Left forelimb (tissue), 1 donor: ENCODE data around the gene RAPGEF1.
A peak's percentile ranks its signal among the peaks of the same experiment; 100 is the strongest.
"Not testable (repeated sequence)": the region's sequence is repeated elsewhere in the genome, so short reads cannot be mapped to it uniquely, and the experiment has no call there.

Experiments
- DNase-seq: peaks from one replicate; pipeline ENCODE4 v3.0.0-alpha.2; 2018; ENCODE audit warnings: low spot score

The RAPGEF1 gene

GRCh38 chr9:131562032-131562959 is 177.6 kb downstream of the RAPGEF1 start:
- no peak for DNase-seq

- DNase-seq: no peak
Observed at GRCh38 chr9:131559421-131560000, 180.4 kb downstream of the RAPGEF1 start.

DNA sequence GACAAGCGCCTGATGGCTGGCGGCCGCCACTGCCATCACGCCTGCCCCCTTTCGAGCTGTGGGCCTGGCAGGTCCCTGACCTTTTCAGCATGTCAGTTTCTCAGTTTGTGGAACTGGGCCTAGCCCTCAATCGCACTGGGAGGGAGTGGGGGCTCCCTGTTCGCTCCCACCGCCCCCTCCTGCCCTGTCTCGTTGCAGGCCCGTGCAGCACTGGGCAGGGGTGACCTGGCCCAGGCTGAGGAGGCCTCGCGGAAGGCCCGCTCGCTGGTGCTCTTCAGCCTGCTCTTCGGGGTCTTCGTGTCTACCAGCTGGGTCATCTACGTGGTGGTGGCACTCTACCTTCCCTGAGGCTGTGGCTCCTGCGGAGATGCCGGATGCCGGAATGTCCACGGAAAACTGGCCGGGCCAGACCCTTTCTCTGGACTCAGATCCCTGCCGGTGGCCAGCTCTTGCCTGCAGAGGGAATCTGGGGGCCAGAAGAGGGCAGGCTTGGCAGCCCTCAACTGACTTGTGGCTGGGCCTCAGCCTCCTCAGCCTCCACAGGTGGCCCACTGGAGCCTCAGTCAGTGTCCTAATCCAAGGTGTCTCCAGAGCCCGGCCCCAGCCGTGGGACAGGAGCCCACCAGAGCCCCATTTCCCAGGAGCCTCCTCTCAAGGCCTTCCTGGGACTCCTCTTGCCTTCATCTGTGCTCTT is 181.9 kb downstream of the RAPGEF1 start:
- no peak for DNase-seq

- no peak for DNase-seq
Observed at GRCh38 chr9:131555841-131556673, 183.8 kb downstream of the RAPGEF1 start.

GRCh38 chr9:131554843-131555351 is 185.0 kb downstream of the RAPGEF1 start:
- no peak for DNase-seq

GRCh38 chr9:131554087-131554842 is 185.6 kb downstream of the RAPGEF1 start:
- no peak for DNase-seq

DNA sequence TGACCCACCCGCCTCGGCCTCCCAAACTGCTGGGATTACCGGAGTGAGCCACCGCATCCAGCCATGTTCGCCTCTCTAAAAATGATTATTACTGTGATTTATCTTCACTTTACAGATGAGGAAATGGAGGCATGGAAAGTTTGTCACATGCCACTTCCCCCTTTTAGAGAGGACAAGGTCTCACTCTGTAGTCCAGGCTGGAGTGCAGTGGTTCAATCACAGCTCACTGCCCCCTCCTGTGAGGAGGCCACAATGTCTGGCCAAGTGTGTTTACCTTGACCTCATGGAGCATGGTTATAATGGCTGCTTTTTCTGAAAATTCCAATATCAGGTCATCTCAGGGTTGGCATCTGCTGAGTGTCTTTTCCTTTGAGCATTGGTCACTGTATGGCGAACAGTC is 187.8 kb downstream of the RAPGEF1 start:
- no peak for DNase-seq

DNA sequence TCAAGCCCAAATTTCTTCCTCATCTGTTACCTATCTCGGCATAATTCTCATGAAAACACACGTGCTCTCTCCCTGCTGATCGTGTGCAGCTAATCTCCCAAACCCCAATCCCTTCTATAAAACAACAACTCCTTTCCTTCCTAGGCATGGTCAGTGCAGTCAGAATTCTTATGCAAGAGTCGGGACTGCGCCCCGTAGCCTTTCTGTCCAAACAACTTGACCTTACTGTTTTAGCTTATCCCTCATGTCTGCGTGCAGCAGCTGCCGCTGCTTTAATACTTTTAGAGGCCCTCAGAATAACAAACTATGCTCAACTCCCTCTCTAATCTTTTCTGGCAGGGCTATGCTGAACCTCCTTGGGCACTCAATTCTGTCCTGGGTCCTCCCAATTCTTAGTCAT is 189.4 kb downstream of the RAPGEF1 start:
- not testable (repeated sequence) for DNase-seq

GRCh38 chr9:131549186-131549585 is 190.7 kb downstream of the RAPGEF1 start:
- not testable (repeated sequence) for DNase-seq

GRCh38 chr9:131546336-131547084 is 193.4 kb downstream of the RAPGEF1 start:
- no peak for DNase-seq

DNA sequence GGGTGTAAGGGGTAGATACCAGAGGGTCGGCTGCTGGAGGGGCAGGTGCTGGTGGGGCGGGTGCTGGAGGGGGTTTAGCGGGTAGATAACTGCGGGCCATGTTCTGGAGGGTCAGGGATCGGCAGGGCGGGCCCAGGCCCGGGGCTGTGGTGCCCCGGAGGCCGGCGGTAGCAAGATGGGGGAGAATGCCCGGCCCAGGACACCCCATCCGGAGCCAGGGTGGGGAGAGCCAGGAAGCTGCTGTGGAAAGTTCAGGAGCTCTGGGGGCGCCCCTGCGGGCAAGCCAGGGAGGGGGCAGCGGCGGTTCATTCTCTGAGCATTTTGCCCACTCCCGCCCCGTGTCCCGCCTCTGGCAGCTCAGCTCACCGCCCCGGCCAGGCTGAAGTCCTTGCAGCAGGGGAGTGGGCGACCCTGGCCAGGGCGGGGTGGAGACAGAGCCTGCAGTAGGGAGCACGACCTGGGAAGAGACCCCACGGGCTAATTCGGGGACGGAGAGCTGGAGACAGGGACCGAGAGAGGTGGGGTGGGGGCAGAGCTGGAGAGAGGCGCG is 194.0 kb downstream of the RAPGEF1 start:
- no peak for DNase-seq

- DNase-seq: no peak
Observed at GRCh38 chr9:131545003-131545785, 194.7 kb downstream of the RAPGEF1 start, which contains the start of gene PRRT1B. TSS of gene PRRT1B (plus strand) at chr9:131545523. CDS start at chr9:131545616, 93 bp downstream.

DNA sequence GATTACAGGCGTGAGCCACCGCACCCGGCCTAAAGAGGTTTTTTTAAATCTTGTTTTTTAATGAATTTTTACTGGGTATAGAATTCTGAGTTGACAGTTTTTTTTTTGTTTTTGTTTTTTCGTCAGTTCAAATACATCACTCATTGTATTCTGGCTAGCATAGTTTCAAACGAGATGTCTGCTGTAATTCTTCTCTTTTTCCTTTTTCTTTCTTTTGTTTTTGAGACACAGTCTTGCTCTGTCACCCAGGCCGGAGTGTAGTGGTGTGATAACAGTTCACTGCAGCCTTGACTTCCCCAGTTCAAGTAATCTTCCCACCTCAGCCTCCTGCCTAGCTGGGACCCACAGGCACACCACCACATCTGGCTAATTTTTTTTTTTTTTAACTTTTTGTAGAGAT is 196.7 kb downstream of the RAPGEF1 start:
- DNase-seq: no peak

DNA sequence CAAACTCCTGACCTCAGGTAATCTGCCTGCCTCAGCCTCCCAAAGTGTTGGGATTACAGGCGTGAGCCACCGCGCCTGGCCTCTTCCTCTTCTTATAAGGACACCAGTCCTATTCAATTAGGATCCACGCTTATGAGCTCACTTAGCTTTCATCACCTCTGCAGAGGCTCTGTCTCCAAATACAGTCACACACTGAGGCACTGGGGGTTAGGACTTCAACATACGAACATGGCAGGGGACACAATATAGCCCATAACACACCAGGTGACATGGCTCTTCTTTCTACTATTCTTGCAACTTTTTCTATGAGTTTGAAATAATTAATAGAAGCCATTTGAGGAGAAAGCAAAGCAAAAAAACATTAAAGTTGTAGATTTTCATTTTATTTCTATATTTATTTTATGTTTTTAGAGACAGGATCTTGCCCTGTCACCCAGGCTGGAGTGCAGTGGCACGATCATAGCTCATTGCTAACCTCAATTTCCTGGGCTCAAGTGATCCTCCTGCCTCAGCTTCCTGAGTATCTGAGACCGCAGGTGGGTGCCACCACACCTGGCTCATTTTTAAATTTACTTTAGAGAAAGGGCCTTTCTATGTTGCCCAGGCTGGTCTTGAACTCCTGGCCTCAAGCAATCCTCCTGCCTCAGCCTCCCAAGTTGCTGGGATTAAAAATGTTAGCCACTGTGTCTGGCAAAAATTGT is 200.5 kb downstream of the RAPGEF1 start:
- DNase-seq: no peak

DNA sequence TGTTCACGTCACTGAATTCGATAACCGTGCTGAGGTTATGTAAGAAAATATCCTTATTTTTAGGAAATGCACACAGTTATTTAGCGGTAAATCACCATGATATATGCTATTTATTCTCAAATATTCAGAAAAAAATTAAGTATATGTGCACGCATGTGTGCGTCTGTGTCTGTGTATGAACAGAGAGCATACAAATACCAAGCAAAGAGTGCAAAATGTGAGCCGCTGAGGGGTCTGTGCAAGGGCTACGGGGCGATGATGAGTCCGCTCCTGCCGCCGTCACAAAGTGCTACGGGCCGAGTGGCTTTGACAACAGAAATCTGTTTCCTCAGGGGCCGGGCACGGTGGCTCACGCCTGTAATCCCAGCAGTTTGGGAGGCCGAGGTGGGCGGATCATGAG is 201.9 kb downstream of the RAPGEF1 start:
- no peak for DNase-seq

DNA sequence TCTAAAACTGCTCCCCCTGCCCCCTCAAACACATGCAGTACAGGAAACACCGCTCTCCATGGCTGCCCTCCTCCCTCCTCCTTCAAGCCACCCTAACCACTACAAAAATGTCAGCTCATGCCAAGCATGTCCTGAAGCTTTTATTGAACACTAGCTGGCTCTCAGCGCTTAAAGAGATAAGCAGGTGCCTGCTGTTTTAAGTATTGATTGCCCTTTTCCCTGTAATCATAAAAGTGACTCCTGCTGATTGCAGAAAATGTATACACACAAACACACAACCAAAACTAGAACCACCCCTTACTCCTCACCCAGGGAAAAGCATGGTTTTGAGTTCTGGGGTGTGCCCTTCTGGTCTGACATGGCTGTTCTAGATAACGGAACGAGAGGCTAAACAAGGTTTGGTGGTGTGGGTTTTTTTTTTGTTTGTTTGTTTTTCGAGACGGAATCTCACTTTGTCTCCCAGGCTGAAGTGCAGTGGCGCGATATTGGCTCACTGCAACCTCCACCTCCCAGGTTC is 205.1 kb downstream of the RAPGEF1 start:
- DNase-seq: no peak

DNA sequence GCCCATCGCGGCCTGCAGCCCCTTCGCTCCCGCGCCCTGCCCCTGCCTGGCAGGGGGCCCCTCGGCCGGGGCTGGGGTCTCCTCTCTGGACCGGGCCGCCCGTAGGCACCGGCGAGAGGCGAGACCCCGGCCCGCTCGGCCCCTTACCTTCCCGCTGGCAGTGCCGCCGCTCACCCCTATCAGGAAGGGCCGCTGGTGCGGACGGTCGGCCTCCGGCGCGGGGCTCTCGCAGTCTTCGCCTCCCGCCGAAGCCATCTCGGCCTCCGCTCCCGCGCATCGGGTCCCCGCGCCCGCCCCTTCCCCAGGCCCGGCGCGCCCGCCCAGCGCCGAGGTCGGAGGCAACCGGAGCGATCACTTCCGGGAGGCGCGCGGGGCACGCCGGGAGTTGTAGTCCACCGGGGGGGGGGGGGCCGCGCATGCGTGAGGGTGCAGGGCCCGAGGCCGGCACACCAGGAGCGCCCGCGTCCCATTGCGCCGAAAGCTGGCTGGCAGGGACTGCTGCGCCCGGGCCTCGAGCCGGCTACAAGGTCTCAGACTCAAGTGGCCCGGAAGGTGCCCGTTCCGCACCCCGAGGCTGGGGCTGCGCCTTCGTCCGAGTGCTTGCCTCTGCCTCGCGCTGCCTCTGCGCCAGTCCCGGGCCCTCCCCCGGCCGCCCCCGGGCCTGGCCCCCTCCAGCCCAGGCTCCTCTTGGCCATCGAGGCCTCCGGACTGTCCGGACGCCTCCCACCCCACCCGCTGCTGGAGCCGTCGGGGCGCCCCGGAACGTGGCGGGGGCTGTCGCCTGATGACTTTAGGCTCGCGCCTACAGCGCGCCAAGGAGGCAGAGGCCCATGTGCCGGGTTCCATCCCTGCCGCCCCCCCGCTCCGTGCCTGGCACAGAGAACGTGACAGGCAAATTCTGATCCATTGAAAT is 208.7 kb downstream of the RAPGEF1 start, which contains the start of gene UCK1:
Gene UCK1 (minus strand): TSS at position 344 of the 913 bp plus-strand sequence. CDS start 89 bp downstream, at position 255.
- peak; percentile 94 for DNase-seq
